Effector CD4-positive, alpha-beta T cell (primary cell): Measurements from ENCODE around the gene DUS3L.
A peak's percentile ranks its signal among the peaks of the same experiment; 100 is the strongest.

Source experiments
- DNase-seq: peaks from one replicate; pipeline ENCODE4 v3.0.0-alpha.2; 2020
- total RNA-seq: gene quantifications from one replicate; lab custom pipeline; 2026; lab: John Stamatoyannopoulos, UW

DUS3L gene, protein sequence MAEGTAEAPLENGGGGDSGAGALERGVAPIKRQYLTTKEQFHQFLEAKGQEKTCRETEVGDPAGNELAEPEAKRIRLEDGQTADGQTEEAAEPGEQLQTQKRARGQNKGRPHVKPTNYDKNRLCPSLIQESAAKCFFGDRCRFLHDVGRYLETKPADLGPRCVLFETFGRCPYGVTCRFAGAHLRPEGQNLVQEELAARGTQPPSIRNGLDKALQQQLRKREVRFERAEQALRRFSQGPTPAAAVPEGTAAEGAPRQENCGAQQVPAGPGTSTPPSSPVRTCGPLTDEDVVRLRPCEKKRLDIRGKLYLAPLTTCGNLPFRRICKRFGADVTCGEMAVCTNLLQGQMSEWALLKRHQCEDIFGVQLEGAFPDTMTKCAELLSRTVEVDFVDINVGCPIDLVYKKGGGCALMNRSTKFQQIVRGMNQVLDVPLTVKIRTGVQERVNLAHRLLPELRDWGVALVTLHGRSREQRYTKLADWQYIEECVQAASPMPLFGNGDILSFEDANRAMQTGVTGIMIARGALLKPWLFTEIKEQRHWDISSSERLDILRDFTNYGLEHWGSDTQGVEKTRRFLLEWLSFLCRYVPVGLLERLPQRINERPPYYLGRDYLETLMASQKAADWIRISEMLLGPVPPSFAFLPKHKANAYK
- 52.3 reads per million, percentile 69 among the genes with 10 or more reads in this experiment for total RNA-seq

DNA sequence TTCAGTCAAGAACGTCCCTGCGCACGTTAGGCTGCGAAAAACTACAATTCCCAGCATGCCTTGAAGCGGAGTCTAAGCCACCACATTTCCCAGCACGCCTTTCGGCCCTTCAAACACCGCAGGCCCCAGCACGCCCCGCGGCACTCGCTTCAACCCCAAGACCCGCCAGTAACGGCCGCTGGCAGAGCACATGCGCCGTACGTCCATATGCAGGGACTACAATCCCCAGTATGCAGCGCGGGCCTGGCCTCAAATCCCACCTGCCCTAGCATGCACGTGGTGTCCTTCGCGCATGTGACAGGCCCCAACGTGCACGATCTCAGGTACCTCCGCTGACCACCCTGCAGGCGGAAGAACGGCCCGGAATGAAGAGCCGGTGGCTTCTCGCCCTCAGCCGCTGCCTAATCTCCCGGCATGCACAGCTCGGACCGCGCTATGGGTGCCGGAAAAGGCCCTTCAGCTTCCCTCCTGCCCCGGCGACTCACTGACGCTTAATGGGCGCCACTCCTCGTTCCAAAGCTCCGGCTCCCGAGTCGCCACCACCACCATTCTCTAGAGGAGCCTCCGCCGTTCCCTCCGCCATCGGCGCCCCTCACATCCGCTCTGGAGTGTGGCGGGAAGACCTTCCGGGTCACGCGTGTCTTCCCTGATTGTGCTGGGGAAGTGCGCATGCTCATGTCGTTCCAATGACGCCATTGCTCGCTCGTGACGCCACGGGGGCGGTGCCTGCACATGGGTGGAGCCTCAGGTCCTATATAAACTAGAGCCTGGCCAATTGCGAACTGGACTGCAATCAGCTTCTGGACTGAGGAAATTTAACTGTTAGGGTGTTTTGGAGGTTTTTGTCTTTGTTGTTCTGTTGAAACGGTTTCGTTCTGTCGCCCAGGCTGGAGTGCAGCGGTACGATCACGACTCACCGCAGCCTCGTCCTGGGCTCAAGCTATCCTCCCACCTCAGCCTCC lies at the start of gene DUS3L:
TSS of gene DUS3L (minus strand) at position 605 of the 962 bp plus-strand sequence. CDS start at position 583, 22 bp downstream.
- DNase-seq = peak; percentile 92

DNA sequence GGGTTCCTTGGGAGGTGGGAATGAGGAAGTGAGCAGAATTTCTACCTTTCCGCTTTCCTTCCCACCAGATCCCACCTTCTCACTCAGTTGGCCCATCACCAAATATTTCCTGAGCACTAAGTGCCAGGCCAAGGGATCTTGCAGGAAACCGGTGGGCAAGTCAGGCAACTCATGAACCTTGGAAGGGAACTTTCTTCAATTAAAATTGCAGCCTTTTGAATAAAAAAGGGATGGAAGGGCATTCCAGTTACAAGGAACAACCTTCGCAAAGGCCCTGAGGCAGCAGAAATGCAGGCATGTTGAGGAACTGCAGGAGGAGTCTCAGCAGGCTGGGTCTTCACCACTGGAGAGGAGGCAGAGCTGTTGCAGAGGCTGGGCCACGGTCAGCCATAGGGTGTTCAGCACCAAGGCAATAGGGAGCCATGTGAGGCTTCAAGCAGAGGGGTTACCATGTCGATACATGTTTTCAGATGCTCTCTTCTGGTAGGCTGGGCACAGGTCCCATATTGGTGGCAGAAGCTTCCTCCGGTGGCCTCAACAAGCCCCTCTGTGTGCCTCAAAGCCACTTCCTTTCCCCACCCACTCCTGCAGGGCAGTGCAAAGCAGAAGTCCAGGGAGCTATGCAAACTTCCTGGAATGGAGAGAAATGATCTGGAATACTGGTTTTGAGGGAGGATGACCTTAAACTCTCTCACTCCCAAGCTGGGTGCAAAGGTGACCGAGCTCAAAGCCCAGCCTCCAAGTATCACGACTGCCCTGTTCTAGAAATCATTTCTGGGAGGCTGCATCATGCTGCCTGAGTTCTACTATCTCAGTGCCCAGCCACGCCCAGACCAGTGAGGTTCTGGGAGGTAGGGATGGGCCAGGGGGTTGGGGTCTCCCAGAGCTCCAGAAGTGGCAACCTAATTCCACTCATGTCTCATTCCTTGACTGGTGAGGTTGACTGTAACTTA lies 48.4 kb upstream of the DUS3L start, which contains the start of gene FUT6:
TSS of gene FUT6 (minus strand) at position 638 of the 953 bp plus-strand sequence. CDS start 7,135 bp downstream, outside the sequence.
- no peak for DNase-seq

DNA sequence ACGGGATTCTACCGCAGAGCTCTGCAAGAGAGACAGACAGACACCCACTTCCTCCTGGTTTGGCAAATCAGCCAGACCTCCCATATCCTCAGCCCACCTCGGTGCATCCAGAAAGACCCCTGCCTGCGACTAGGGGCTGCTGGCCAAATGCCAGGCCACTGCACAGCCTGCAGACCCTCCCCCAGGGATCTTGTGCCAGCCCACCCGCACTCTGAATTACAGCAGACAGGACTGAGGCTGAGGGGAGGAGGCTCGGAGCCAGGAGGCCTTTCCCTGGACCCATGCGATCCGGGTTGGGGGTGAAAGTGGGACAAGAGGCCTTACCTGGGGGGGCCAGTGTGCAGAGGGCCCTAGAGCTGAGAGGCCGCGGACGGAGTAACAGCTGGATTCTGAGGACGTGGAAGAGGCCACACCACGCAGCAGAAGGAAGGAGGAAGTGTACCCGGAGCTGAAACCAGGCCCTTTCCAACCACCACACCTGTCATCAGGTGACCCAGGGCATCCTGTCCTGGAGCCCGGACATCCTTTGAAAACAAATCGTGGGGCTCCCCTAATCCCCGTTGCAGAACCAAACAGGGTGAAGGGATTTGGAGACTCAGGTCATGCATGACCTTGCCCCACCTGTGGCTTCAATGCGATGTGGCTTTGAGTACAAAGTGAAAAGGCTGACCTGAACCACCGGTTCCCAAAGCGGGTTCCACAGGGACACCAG lies 47.5 kb upstream of the DUS3L start:
- no peak for DNase-seq

DNA sequence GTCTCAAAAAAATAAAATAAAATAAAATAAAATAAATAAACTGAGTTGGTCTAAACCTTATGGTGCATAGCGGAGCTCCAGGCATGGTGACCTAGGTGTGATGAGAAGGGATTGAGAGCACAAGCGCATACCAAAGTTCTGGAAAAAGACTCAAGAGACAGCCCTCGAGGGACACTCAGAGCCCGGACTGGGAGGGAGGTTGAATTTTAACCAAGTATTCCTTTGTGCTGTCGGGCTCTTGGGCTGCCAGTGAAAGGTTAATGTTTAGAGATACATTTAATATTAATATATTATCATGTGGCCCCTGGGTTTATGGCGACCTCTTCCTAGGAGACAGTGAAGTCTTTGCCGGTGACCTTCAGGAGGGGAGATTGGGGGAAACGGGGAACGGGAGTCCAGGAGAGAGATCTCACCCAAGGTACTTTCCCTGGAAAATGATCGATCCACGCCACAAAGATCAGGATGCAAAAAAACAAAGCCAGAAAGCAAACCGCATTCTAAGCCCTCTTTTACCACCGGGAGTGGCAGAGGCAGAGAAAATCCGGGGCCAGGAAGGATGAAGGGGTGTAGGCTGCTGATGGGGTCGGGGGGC lies 46.9 kb upstream of the DUS3L start:
- DNase-seq = no peak

DNA sequence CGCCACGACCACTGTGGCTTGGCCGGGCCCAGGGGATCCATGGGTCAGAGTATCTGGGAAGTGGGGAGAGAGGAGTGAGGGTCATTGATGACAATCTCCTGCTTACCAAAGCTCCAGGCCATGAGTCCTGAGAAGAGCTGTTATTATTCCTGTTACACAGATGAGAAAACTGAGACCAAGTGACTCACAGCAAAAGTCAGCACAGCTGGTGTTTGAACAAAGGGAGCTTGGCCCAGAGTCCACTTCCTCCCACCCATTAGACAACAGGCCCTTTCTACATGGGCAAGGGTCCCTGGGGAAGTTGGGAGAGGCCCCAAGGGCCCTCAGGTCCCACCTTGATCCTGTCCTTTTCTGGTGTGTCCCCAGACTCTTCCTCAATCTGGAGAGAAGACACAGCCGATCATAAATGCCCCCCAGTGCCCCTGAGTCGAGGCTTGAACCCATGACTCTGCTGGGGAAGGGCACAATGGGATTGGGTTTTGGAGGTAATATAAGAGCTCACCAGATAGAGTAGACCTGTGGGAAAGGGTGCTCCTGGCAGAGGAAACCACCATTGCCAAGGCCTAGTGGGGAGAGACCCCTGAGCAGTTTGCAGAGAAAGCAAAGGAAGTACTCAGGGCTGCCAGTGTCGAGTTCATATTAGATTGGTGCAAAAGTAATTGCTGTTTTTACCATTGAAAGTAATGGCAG lies 41.7 kb upstream of the DUS3L start:
- no peak for DNase-seq

DNA sequence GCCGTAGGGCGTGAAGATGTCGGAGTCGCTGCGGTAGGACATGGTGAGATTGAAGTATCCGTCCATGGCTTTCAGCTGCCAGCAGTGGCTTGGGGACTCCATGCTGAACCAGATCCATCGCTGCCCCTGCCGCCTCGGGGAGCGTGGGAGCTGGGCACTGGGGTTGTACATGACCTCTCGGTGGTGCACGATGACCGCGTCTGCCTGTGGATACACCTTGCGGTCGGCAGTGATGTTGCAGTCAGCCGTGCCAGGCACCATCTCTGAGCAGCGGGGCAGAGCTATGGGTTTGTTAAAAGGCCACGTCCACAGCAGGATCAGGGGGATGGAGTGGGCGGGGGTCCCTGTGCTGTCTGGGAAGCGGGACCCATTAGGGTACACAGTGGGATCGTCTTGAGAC lies 41.1 kb upstream of the DUS3L start:
- no peak for DNase-seq

DNA sequence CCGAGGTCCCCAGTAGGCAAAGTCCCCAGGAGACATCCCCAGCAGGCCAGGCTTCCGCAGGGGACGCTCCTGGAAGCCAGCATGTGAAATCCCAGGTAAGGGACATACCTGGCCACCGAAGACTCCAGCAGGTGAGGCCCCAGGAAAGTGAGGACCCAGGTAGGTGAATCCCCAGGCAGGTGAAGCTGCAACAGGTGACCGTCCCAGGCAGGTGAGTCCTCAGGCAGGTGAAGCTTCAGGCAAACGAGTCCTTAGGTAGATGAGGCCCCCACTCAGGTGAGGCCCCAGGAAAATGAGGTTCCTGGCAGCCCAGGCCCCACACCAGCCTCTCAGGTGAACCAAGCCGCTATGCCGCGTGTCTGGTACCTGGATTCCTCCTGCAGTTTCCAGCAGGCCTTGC lies 40.2 kb upstream of the DUS3L start:
- no peak for DNase-seq

DNA sequence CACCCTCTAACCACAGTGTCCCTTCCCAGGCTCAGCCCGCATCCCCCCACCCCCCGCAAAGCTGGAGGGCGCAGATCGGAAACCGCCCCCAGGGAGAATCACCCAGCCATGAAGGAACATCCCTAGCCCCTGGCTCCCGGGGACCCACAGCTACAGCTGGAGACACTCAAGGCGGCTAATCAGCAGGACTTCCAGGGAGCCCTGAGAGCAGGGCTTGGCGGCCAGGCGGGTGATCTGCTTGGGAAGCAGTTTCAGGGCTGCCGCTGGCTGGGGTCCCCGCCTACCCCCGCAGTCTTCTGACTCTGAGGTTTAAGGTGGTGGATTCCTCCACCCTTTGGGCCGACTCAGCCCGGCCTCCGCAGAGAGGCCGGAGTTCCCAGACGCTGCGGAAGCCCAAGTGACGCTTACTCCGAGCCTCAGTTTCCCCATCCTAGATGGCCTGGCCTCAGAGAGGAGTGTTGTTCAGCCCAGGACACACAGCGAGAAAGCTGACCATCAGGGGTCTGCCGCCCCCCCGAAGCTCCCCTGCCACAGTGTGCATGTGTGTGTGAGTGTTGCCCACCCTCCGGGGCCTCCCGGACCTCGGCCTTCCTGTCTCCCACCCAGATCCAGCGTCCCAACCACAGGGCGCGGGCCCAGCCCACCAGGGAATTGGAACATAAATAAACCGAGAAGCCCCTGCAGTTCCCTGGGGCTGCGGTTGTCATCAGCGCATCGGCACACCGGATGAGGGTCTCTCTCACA lies 38.8 kb upstream of the DUS3L start:
- no peak for DNase-seq

DNA sequence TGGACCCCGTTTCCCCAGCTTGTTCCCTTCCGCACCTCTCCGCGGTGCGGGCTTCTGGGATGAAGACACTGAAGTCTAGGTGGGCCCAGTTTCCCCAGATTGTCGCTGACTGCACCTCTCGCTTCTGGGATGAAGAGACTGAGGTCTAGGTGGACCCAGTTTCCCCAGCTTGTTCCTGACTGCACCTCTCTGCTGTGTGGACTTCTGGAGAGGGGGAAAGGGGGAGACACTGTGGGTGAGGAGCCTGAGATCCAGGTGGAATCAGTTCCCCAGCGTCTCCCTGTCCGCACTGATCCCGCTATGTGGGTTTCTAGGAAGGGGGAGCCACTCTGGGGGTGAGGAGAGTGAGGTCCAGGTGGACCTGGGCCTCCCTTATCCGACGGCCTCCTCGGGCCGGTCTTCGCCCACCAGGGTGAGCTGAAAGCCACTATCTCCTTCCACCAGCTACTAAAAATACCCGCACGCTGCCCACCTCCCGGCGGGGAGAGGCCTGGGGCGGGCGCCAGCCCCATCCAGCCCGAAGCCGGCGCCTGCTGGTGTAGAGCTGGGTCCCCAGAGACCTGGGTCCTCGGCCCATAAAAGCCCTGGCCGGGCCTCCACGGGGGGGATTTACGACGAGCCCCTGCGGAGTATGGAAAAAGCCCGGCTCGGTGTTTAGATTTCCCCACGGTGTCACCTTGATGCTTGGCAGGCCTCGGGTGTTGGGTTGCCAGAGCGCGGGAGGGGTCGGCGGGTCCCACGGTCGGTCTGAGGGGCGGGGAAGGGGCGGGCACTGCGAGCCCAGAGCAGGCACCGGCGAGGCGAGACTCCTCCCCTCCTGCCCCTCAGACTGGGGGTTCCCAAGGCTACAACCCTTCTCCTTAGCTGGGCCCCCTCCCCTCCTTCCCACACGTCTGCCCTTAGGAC lies 38.0 kb upstream of the DUS3L start:
- DNase-seq = no peak

DNA sequence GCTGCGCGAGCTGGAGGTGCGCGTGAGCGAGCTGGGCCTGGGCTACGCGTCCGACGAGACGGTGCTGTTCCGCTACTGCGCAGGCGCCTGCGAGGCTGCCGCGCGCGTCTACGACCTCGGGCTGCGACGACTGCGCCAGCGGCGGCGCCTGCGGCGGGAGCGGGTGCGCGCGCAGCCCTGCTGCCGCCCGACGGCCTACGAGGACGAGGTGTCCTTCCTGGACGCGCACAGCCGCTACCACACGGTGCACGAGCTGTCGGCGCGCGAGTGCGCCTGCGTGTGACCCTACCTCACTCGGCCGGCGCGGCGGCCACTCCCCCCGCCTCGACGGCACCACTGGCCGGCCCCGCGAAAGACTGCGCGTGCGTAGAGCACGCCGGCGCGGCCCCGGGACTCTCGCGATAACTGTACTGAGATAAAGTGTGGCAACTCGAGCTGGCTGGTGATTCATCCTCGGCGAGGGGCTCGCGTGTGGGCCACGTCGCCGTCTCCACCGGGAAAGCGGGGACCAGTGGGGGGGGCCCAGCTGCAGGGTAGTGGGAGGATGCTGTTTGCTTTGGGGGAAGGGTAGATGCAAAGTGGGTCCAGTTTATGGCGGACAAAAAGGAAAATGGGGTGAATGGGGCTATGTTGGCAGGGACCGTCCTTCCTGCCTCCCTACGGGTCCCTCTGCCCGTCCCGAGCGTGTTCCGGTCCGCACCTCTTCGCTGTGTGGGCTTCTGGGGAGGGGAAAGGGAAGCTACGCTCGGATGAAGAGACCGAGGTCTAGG lies 37.1 kb upstream of the DUS3L start:
- peak; percentile 85 for DNase-seq

DNA sequence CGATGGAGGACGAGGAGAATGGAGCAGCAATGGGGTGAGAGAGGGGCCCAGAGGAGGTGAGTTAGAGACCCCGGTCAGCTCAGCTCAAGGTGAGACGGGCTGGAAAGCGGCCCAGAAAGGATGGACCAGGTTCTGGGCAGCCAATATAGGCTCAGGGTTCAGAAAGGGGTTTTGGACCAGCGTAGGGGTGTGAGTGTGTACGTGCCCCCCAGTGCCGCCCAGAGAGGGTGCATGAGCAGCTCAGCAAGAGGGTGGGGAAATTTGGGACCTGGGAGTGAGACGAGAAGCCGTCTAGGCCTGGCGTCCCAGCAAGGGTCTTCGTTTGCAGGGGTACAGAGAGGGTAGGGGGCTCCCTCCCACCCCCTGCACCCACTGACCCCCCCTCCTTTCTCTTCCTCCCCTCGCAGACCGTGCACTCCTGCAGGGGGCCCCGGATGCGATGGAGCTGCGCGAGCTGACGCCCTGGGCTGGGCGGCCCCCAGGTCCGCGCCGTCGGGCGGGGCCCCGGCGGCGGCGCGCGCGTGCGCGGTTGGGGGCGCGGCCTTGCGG lies 36.5 kb upstream of the DUS3L start:
- DNase-seq = no peak

DNA sequence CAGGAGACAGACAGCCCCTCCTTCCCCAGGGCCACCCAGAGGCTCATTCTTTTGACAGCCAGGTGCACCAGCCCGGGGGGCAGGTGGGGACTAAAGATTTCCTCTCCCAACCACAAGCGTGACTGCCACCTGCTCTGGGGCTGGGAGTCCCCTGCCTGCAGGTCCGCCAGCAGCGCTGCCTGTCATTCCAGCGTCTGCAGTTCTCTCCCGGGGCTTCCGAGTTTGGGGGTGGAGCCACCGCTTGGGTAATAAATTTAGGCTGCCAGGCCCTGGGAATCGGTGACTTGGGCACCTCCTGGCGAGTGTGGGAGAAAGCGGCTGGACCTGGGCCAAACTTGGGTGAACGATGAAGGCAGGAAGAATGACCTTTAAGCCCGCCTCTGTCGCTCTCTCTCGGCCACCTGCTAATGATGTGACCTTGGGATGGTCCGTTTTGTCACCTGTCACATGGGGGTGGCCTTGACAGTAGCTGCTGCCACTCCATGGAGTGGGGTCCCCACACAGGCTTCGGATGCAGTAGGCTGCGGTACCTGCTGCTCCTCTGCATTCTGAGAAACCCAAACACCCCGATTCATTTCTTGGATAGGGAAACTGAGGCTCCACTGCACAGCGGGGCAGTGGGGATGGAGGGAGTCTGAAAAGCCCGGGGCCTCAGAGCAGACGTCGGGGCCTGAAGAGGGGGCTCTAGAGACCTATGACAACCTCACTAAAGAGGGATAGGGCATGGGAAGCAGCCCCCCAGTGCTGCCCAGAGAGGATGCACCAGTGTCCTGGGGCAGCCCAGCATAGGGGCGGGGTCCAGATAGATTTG lies 35.8 kb upstream of the DUS3L start:
- no peak for DNase-seq

DNA sequence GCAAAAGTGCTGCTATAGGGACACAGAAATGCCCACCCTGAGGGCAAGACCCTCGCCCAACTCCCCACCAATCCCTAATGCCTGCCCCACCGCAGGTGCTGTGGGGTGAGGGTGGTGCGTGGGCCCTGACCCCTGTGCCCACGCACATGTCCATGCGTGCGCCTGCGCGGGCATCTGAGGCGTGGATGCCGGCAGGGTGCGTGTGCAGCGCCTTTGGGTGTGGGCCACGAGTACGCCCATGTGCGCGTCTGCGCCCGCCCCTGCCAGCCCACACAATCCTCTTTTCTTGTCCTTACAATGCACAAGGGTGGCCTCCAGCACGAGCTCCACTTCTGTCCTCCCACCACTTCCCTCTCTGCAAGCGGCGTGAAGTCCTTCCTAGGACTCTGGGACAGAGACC lies 34.2 kb upstream of the DUS3L start:
- DNase-seq = no peak

DNA sequence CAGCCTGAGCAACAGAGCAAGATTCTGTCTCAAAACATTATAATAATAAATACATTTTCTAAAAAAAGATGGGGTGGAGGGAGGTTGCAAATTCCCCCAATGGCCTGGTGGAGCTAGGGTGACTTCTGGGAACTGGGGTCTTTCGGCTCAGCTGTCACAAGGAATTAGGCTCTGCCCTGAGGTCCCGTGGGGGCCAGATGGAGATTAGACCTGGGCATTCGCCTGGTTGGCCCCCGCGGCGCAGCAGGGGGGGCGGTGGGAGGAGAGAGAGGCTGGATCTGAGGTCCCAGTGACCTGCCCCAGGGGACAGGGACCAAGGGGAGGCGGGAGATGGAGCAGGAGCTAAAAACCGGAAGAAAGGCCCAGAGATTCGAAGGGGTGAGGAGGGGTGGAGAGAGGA lies 33.8 kb upstream of the DUS3L start:
- no peak for DNase-seq

DNA sequence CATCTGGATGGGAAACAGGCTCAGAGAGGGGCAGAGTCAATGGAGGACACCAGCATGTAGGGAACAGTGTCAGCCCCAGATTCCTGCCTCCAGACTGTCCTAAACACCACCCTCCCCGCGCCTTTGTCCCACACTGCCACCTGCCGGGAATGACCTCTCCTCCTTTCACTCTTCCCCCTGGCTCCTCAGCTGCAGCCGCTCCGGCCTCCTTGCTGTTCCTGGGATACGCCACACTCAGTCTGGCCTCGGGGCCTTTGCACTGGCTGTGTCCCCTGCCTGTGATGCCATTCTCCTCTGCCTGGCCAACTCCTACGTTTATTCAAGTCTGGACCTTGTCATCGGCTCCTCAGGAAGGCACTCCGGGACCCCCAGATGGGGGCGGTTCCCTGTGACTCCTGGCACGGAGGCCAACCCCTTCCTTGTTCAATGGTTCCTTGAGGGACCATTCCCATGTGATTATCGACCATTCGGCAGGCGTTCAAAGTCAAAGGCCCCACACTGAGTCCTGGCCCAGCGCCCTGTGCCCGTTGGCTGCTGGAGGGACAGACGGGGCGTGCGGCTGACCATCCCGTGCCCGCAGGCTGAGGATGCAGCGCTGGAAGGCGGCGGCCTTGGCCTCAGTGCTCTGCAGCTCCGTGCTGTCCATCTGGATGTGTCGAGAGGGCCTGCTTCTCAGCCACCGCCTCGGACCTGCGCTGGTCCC lies 32.8 kb upstream of the DUS3L start:
- DNase-seq = no peak
